Measurements from ENCODE around the gene MAP3K1.

Gene MAP3K1

GRCh38 chr5:56845904-56846480, 30.6 kb downstream of the MAP3K1 start:
- DNase-seq: no peak

- no peak for DNase-seq
These were observed 32.9 kb downstream of the MAP3K1 start for GRCh38 chr5:56848206-56848605.

- DNase-seq: no peak
These were observed 34.3 kb downstream of the MAP3K1 start for GRCh38 chr5:56849671-56850070.

DNA sequence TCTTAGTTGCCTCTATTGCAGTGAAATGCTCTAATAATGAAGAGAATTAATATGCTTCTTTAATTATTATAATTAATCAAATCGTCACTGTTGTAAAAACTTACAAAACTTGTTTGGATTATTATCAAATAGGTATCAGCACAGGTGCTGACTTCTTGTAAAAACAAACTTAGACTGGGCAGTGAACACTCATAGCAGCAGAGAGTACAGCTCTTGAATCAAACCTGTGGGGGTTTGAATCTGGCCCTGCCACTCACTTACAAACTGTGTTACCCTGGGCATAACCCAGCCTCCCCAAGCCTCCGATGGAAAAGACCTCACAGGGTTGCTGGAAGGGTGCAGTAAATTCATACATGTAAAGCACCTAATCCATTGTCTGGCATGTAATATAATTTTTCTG, 35.1 kb downstream of the MAP3K1 start:
- no peak for DNase-seq

DNA sequence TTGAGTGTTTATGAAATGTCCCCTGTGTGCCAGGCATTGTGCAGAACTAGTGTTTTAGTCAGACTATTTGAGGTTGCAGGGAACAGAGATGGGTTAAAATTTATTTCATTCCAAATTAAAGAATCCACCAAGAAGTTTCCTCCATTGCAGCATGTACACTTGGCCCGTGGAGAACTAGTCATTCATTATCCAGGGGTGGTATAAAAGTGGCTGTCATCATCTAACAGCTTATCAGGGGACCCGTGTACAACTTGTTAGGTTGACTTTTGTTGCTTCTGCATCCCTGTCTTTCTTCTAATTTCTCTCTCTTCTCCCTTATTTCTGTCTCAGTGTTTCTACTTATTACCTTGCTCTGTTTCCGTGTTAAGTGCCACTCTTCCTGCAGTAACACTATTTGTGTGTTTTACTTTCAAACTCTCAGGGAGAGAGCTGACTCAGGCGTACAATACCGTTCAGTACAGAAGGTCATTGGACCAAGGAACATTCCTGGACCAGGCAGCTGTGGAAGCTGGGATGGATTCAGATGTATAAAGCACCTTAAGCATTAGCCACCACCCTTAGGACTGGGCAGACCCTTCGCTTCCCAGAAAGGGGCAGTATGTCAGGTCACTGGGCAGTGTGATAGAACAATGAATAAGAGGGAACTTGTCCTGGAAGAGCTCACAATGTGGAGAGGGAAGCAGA, 36.1 kb downstream of the MAP3K1 start:
- DNase-seq: no peak

- DNase-seq: no peak
These were observed 37.1 kb downstream of the MAP3K1 start for GRCh38 chr5:56852228-56853000.

DNA sequence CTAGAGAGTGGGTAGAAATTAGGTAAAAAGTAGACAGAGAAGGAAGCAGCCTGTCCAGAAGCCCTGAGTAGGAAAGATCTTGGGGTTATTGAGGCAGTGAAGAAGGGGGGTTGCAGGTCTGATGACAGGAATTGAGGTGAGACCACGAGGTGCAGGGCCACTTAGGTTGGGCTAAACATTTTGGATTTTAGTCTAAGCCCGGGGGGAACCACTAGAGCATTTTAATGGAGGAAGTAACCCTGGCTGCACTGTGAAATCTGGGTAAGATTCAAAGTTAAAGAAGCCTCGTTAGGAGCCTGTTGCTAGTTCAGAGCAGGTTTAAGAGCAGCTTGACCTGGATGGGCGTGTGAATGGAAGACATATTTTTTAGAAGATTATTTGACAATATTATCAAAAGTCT, 38.3 kb downstream of the MAP3K1 start:
- DNase-seq: no peak

DNA sequence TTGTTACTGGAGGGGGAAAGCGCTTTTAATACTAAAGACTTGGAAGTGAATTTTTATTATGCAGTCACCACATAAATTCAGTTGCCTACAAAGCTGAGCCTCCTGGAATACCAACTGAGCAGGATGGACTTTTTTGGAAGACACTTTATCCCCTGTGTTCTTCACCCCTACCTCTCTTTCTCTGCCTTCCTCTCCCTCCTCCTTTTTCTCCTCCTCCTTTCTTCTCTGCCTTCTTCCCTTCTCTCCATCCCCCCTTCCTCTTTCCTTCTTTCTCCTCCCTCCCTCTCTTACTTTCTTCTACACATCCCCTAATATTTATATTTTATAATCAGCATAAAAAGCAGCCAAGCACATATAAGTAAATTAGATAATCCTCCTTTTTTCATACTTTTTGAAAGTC, 39.6 kb downstream of the MAP3K1 start:
- DNase-seq: no peak

- no peak for DNase-seq
These were observed 41.3 kb downstream of the MAP3K1 start for GRCh38 chr5:56856541-56857178.

GRCh38 chr5:56858777-56859442, 43.6 kb downstream of the MAP3K1 start:
- DNase-seq: no peak

DNA sequence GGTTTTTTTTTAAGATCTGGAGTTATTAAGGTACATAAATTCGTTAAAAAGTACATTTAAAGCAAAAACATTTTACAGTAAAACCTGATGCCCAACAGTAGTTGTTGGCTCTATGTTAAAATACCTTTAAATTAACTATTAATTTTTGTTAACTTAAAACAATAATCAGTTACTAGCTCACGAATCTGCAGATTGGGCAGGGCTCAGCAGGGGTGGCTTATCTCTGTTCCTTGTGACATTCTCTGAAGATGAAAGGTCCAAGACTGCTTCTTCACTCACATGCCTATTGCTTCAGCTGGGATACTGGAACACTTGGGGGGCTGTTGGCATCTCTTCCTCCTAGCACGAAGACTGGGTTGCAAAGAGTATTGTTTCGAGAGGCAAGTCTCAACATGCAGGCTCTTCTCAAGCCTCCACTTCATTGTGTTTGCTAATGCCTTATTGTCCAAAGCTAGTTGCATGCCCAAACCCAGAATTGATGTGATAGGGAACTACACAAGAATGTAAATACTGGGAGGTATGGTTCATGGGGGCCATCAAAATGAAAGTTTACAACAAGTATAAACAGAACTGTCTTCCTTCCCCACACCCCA, 46.6 kb downstream of the MAP3K1 start:
- DNase-seq: no peak

- no peak for DNase-seq
These were observed 47.6 kb downstream of the MAP3K1 start for GRCh38 chr5:56862909-56863308.

- no peak for DNase-seq
These were observed 56.4 kb downstream of the MAP3K1 start for GRCh38 chr5:56871777-56872176.

GRCh38 chr5:56873056-56873455, 57.7 kb downstream of the MAP3K1 start:
- DNase-seq: no peak

DNA sequence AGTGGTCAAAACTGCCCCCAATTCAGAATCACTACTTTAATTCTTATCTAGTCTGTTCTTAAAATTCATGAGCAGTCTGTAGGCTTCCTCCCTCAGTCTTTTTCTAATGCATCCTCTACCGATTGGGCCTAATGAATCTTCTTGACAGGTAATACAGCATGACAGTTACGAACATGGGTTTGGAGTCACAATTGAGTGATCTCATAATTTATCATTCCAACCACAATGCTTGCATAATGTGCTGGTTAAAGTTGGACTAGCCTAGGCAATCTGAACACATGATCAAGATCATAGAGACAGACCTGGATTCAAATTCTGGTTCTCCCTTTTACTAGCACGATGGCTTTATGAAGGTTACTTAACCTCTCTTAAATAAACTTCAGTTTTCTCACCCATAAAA, 61.0 kb downstream of the MAP3K1 start:
- no peak for DNase-seq

- DNase-seq: no peak
These were observed 66.2 kb downstream of the MAP3K1 start for GRCh38 chr5:56881571-56881970.

DNA sequence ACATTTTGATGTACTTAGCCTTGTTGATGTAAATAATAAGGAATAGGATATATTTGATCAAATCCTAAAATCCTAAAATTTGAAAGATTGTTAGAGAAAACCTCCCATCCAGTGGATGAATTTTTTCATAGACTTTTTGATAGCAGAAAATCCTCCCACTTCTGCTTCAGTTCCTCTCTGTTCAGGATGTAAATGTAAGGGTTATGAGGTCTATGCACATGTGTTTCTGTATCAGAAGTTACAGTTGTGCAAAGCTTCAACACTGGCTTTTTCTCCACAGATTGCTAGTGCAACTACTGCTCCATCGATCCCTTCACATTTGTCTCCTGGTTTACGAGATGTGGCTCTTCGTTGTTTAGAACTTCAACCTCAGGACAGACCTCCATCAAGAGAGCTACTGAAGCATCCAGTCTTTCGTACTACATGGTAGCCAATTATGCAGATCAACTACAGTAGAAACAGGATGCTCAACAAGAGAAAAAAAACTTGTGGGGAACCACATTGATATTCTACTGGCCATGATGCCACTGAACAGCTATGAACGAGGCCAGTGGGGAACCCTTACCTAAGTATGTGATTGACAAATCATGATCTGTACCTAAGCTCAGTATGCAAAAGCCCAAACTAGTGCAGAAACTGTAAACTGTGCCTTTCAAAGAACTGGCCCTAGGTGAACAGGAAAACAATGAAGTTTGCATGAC, 78.1 kb downstream of the MAP3K1 start:
- no peak for DNase-seq

GRCh38 chr5:56896763-56897162, 81.4 kb downstream of the MAP3K1 start:
- DNase-seq: no peak

- DNase-seq: no peak
These were observed 82.9 kb downstream of the MAP3K1 start for GRCh38 chr5:56898213-56898612.

- no peak for DNase-seq
These were observed 85.0 kb downstream of the MAP3K1 start for GRCh38 chr5:56900395-56900794.

DNA sequence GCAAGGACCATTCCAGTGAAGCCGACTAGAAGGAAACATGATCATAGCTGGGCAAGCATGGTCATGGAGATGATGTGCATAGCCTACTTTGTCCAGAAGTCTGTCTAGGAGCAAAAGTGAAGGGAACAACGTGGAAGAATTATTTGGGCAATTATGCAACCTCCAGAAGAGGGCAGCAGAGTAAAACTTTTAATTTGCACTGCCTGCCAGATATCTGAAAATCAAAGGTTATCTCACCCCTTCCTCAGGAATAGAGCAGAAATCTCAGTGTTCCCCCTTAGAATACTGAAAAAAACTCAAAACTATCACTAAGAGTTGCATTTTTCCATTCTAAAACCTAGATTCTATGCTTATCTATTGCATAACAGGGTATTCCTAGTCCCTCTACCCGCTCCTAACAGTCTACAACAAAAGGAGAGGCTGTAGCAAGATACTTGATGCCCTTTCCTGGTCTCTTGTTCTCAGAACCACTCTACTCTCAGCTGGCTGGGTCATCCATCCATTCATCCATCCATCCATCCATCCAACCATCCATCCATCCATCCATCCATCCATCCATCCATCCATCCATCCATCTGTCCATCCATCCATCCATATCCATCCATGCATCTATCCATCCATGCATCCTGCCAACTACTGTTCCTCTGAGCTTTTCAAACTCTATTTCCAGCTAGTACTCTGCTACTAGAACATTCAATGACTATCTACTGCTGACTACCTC, 85.7 kb downstream of the MAP3K1 start:
- DNase-seq: peak; percentile 18

All from right kidney (tissue), 1 donor.